ENCODE results near the gene GTF2H2C.
"Not testable (repeated sequence)": the region's sequence is repeated elsewhere in the genome, so short reads cannot be mapped to it uniquely, and the experiment has no call there.

DNA sequence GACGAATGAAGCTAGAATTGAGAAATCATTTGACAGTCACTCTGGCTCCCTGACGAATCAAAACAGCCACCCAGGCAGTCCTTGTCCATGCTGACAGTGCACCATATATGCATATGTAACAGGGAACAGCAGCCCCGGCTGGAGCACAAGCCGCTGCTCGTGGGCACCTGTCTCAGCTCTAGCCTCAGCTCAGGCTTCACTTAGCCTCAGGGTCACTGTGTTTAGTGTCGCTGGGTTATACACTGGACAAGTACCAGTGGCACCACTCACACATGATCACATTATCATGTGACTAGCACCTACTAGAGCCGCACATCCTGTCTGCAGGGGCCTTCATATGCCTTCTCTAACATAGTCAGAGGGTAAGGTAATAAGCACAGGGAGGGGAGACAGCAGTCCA is 54.9 kb downstream of the GTF2H2C start:
- TF ChIP-seq, protein P1, sequence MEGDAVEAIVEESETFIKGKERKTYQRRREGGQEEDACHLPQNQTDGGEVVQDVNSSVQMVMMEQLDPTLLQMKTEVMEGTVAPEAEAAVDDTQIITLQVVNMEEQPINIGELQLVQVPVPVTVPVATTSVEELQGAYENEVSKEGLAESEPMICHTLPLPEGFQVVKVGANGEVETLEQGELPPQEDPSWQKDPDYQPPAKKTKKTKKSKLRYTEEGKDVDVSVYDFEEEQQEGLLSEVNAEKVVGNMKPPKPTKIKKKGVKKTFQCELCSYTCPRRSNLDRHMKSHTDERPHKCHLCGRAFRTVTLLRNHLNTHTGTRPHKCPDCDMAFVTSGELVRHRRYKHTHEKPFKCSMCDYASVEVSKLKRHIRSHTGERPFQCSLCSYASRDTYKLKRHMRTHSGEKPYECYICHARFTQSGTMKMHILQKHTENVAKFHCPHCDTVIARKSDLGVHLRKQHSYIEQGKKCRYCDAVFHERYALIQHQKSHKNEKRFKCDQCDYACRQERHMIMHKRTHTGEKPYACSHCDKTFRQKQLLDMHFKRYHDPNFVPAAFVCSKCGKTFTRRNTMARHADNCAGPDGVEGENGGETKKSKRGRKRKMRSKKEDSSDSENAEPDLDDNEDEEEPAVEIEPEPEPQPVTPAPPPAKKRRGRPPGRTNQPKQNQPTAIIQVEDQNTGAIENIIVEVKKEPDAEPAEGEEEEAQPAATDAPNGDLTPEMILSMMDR (IDR thresholded peaks at IDR 0.05), result not testable (repeated sequence)
- TF ChIP-seq POLR2AphosphoS5 (IDR thresholded peaks at IDR 0.05), result not testable (repeated sequence)
